ENCODE measurements around the gene INSYN1. TPM values are rescaled to one million over a fixed set of nuclear protein-coding genes. Genes with fewer than 3 reads are reported as not detected.

Gene INSYN1
- total RNA-seq, 2 donors from 2014 or later, result 1.3 to 3.6 TPM

GRCh38 chr15:73755481-73755880 is 2.3 kb upstream of the INSYN1 start:
- no peak overlapping the region for H3K4me3 ChIP-seq
- H3K27me3 ChIP-seq, result peaks cover 0 to 8% of the 10 kb centered on the region in 2 donors
- TF ChIP-seq CTCF (IDR thresholded peaks at IDR 0.05), result no peak
- no peak for TF ChIP-seq POLR2A (IDR thresholded peaks at IDR 0.05)
- intact Hi-C loops (cut with DNase I), result no loop called here
- DNase-seq (peak in 1 of 4 donors; percentile 14), ATAC-seq (no peak)
- 83 to 86% methylated on average over 5 of the region's 5 CpGs for WGBS, 2 donors
- H3K4me1 ChIP-seq, result peaks cover 9% of the 10 kb centered on the region
- no peaks in the 10 kb centered on the region for H3K36me3 ChIP-seq (replicated peaks in 1 of 2; ENCODE audit: insufficient read depth in 1 of 2, low read depth in 2 of 2)
- H3K27ac ChIP-seq, result no peak overlapping the region
- H3K9me3 ChIP-seq, result no peaks in the 10 kb centered on the region

- ATAC-seq (no peak), DNase-seq (no peak)
- H3K27me3 ChIP-seq, result peaks cover 0 to 8% of the 10 kb centered on the region in 2 donors
- intact Hi-C loops (cut with DNase I), result no loop called here
- WGBS, 2 donors, result 76 to 83% methylated on average over 8 of the region's 8 CpGs
- TF ChIP-seq POLR2A (IDR thresholded peaks at IDR 0.05) (no peak), CTCF (IDR thresholded peaks at IDR 0.05) (no peak)
- H3K9me3 ChIP-seq, result no peaks in the 10 kb centered on the region
- no peak overlapping the region for H3K27ac ChIP-seq
- H3K36me3 ChIP-seq (replicated peaks in 1 of 2; ENCODE audit: insufficient read depth in 1 of 2, low read depth in 2 of 2), result no peaks in the 10 kb centered on the region
- no peak overlapping the region for H3K4me3 ChIP-seq
- H3K4me1 ChIP-seq, result peaks cover 9% of the 10 kb centered on the region
Measured at GRCh38 chr15:73754461-73754860, 1.3 kb upstream of the INSYN1 start.

GRCh38 chr15:73752806-73753193 is 351 bp downstream of the INSYN1 start:
- ATAC-seq (peak; percentile 57), DNase-seq (peak in 2 of 4 donors; percentile 11 to 21)
- Histone ChIP-seq H3K9me3 (no peaks in the 10 kb centered on the region), H3K4me1 (peaks cover 9% of the 10 kb centered on the region), H3K4me3 (peak overlapping the region in 1 of 2 donors; percentile 30), H3K36me3 (replicated peaks in 1 of 2; ENCODE audit: insufficient read depth in 1 of 2, low read depth in 2 of 2) (no peaks in the 10 kb centered on the region), H3K27ac (no peak overlapping the region), H3K27me3 (peaks cover 0 to 8% of the 10 kb centered on the region in 2 donors)
- intact Hi-C loops (cut with DNase I), result no loop called here
- 0% methylated on average over 19 of the region's 56 CpGs; no CpG with 5 or more reads in 1 of the 2 donors for WGBS, 2 donors
- TF ChIP-seq CTCF (IDR thresholded peaks at IDR 0.05), result no peak
- TF ChIP-seq POLR2A (IDR thresholded peaks at IDR 0.05), result no peak

- no peak overlapping the region for H3K27ac ChIP-seq
- WGBS, 2 donors, result 1 to 18% methylated on average over 3 to 71 of the region's 79 CpGs
- H3K27me3 ChIP-seq, result peaks cover 0 to 8% of the 10 kb centered on the region in 2 donors
- ATAC-seq (no peak), DNase-seq (no peak)
- peak overlapping the region; percentile 7 to 30 for H3K4me3 ChIP-seq
- no peaks in the 10 kb centered on the region for H3K9me3 ChIP-seq
- intact Hi-C loops (cut with DNase I), result no loop called here
- H3K36me3 ChIP-seq (replicated peaks in 1 of 2; ENCODE audit: insufficient read depth in 1 of 2, low read depth in 2 of 2), result no peaks in the 10 kb centered on the region
- H3K4me1 ChIP-seq, result peaks cover 9% of the 10 kb centered on the region
- TF ChIP-seq CTCF (IDR thresholded peaks at IDR 0.05), result no peak
- no peak for TF ChIP-seq POLR2A (IDR thresholded peaks at IDR 0.05)
Measured at GRCh38 chr15:73751899-73752805, 999 bp downstream of the INSYN1 start.
